HG03442 (cell line): ENCODE measurements around the gene FBXL2.
"Not testable (repeated sequence)": the region's sequence is repeated elsewhere in the genome, so short reads cannot be mapped to it uniquely, and the experiment has no call there.

Experiments used
- ATAC-seq: cut with Tn5 transposase; IDR thresholded peaks from one replicate; pipeline ENCODE4 v1.9.1; 2021; ENCODE audit warnings: mild to moderate bottlenecking, moderate library complexity; ENCODE audit not compliant: unreplicated experiment

FBXL2 gene

GRCh38 chr3:33385423-33385822 is 108.2 kb downstream of the FBXL2 start:
- no peak for ATAC-seq

- no peak for ATAC-seq
These were observed 109.4 kb downstream of the FBXL2 start for GRCh38 chr3:33386631-33387030.

- no peak for ATAC-seq
These were observed 111.3 kb downstream of the FBXL2 start for GRCh38 chr3:33388374-33389100.

DNA sequence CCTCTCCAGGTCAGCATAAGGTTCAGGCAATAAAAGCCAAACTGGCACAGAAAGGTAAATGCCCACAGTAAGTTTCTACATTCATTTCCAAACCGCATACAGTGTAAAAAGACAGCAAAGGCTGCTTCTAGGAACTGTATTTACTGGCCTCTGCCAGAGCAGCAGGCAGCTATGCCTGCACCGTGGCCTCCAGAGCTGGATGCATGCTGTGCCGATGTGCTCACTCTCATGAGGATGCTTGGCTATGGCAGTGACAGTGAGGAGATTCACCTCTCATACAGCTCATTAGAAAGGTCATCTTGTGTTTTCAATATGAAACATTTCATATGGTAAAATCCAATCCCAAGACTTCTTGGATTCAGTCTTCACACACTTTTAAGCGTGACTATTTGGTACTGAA is 112.7 kb downstream of the FBXL2 start:
- ATAC-seq = no peak

- ATAC-seq = no peak
These were observed 114.2 kb downstream of the FBXL2 start for GRCh38 chr3:33391255-33391995.

- ATAC-seq = no peak
These were observed 114.9 kb downstream of the FBXL2 start for GRCh38 chr3:33392144-33392543.

- no peak for ATAC-seq
These were observed 115.5 kb downstream of the FBXL2 start for GRCh38 chr3:33392703-33393125.

DNA sequence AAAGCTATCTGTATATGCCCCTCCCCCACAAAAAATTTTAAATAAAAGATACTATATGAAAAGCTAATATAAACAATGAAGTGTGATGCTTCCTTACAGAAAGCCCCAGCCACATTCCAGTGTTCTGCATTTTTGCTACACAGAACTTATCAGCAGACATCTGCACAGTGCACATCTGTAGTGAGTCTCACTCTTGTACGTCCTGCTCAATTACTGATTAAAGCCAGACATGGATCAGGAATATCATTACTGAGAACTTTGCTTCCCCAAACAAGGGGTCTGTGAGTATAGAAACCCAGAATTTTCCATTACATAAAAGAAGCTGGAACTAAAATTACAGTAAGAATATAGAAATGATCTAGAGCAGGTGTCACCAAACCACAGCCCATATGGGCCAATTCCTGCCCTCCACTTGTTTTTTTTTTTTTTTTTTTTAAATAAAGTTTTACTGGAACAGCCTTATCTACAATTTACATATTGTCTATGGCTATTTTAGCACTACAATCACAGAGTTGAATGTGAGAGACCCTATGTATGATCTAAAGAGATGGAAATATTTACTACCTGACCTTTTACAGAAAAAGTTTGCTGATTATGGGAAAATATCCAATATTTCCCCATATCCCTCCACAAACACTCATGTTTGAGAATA is 117.3 kb downstream of the FBXL2 start:
- no peak for ATAC-seq

- ATAC-seq = no peak
These were observed 118.7 kb downstream of the FBXL2 start for GRCh38 chr3:33395900-33396299.

DNA sequence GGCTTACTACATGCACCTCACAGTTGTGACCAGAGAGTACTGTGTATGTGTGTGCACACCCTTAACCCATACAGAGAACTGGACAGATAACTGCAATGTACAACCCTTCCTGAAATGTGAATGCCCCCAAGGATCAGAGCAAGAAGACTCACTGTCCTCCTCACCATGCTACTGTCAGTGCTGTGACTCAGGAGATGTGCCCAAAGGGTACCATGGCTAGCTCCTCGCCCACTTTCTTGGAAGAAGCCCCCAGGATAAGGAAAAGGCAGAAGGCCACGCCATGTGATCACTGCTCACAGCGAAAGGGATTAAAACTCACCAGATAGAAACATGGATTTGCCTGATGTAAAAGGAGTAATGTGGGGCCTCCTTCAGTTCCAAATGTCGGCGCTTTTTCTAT is 121.2 kb downstream of the FBXL2 start:
- no peak for ATAC-seq

- ATAC-seq = no peak
These were observed 124.5 kb downstream of the FBXL2 start for GRCh38 chr3:33401781-33402180.

- no peak for ATAC-seq
These were observed 125.7 kb downstream of the FBXL2 start for GRCh38 chr3:33402936-33403335.

- ATAC-seq = no peak
These were observed 126.5 kb downstream of the FBXL2 start for GRCh38 chr3:33403756-33404155.

GRCh38 chr3:33410816-33411215 is 133.6 kb downstream of the FBXL2 start:
- ATAC-seq = not testable (repeated sequence)

GRCh38 chr3:33417066-33417673 is 139.9 kb downstream of the FBXL2 start:
- ATAC-seq = no peak

DNA sequence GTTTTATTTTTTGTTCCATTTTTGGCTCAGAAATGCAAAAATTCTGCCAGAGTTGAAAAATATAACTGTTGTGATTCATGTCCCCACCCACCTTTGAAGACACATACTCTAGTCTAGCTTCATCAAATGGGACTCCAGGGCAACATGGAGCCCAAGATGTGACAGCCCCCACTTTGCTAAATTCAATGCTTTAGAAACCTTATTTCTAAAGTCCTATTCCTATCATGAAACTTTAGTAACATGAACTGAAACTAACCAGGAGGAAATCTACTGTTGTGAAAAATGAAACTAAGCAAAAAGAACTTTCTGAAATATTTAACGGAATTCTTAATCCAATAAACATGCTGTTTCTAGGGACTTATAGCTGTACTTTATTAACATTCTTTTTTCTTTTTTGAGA is 142.7 kb downstream of the FBXL2 start:
- no peak for ATAC-seq

- ATAC-seq = no peak
These were observed 143.7 kb downstream of the FBXL2 start for GRCh38 chr3:33420966-33421365.

GRCh38 chr3:33424606-33425452 is 147.6 kb downstream of the FBXL2 start:
- no peak for ATAC-seq

- ATAC-seq = no peak
These were observed 148.2 kb downstream of the FBXL2 start for GRCh38 chr3:33425453-33425852.

GRCh38 chr3:33426068-33426467 is 148.8 kb downstream of the FBXL2 start:
- ATAC-seq = no peak
